Stimulated activated naive CD8-positive, alpha-beta T cell treated with anti-CD3 and anti-CD28 coated beads, Interleukin-15, Interleukin-2, amounts not matched to agents 100 ng/mL and 50 ng/mL, for 24 hours (primary cell): ENCODE results near the gene TMTC4.
"Not testable (repeated sequence)": the region's sequence is repeated elsewhere in the genome, so short reads cannot be mapped to it uniquely, and the experiment has no call there.

Source experiments
- H3K27ac Mint-ChIP-seq: one replicate; pipeline ENCODE4 v1.8.0; 2021; ENCODE audit warnings: mild to moderate bottlenecking, mixed read lengths
- H3K27me3 Mint-ChIP-seq: one replicate; pipeline ENCODE4 v1.8.0; 2021; ENCODE audit warnings: mixed read lengths
- H3K36me3 Mint-ChIP-seq: one replicate; pipeline ENCODE4 v1.8.0; 2021; ENCODE audit warnings: low read depth, mixed read lengths
- H3K4me1 Mint-ChIP-seq: one replicate; pipeline ENCODE4 v1.8.0; 2021; ENCODE audit warnings: low read depth, mixed read lengths
- H3K4me3 Mint-ChIP-seq: one replicate; pipeline ENCODE4 v1.8.0; 2021; ENCODE audit warnings: mild to moderate bottlenecking, mixed read lengths
- H3K9me3 Mint-ChIP-seq: one replicate; pipeline ENCODE4 v1.8.0; 2021; ENCODE audit warnings: mixed read lengths

TMTC4 gene

DNA sequence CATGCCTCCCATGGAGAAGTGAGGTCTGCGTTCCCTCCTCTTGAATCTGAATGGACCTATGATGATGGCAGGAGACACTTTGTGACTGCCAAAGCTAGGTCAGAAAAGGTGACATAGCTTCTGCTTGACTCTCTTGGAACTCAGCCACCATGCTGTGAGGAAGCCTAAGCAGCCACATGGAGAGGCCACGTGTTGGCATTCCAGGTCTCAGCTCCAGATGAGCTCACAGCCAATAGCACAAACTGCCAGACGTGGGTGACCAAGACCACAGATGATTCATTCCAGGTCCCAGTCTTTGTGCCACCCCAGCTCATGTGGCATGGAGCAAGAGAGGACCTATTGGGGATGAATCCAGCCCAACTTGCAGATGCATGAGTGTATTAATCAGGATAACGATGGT is 77.3 kb downstream of the TMTC4 start:
- Mint-ChIP-seq H3K4me1 (no peaks in the 10 kb centered on the region), H3K4me3 (no peak overlapping the region), H3K27ac (no peak overlapping the region), H3K27me3 (no peaks in the 10 kb centered on the region), H3K36me3 (no peaks in the 10 kb centered on the region), H3K9me3 (no peaks in the 10 kb centered on the region)

DNA sequence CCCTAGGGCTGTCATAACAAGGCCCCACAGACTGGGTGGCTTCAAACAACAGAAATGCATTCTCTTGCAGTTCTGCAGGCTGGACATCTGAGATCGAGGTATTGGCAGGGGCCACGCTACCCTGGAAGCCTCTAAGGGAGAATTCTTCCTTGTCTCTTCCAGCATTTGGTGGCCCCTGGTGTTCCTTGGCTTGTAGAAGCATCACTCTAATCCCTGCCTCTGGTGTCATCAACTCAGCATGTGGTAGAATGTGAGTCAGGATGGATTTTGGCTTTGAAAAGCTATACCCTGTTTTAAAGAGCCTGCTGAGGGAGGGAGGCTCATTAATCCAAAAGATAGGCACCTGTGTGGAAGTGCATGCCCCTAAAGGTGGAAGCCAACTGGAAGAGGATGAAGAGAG is 78.1 kb downstream of the TMTC4 start:
- Mint-ChIP-seq H3K36me3 (no peaks in the 10 kb centered on the region), H3K27ac (no peak overlapping the region), H3K9me3 (no peaks in the 10 kb centered on the region), H3K27me3 (no peaks in the 10 kb centered on the region), H3K4me1 (no peaks in the 10 kb centered on the region), H3K4me3 (no peak overlapping the region)

DNA sequence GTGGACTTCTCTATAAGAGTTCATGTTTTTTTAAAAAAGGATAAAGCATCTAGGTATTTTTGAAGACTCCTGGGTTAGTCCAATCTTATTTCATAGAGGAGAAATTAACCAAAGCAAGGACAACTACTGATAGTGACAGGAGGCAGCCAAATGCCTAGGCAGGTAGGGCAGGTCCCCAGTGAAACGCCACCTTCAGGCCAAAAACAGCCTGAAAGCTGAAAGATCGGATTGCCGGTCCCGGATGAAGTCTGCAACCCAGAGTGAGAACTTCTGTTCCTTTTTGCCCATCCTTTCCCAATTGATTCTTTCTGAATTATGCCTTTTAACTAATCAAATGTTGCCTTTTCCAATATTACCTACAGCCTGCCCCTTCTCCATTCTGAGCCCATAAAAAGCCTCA is 79.9 kb downstream of the TMTC4 start:
- no peaks in the 10 kb centered on the region for H3K27me3 Mint-ChIP-seq
- no peak overlapping the region for H3K27ac Mint-ChIP-seq
- no peaks in the 10 kb centered on the region for H3K4me1 Mint-ChIP-seq
- H3K4me3 Mint-ChIP-seq: no peak overlapping the region
- H3K36me3 Mint-ChIP-seq: no peaks in the 10 kb centered on the region
- H3K9me3 Mint-ChIP-seq: no peaks in the 10 kb centered on the region

DNA sequence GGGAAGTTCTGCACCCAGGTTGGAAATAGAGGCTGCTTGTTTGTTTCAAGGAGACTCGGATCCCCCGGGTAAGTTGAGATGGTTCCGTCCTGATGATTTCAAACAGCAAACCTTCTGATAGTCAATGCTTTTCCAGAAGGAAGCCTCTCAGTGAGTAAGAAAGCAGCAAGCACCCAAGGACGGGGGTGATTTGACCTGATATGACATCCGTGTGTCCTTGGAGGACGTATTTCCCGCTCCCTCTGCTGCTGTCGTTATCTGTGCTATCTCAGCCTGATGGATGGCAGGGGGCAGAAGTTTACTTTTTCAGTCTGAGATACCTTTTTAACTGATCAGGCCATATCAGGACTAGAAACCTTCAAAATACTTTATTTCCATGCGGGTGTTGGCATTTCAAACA is 80.3 kb downstream of the TMTC4 start:
- peaks cover 3% of the 10 kb centered on the region for H3K4me1 Mint-ChIP-seq
- H3K4me3 Mint-ChIP-seq: no peak overlapping the region
- H3K36me3 Mint-ChIP-seq: no peaks in the 10 kb centered on the region
- H3K27me3 Mint-ChIP-seq: no peaks in the 10 kb centered on the region
- no peak overlapping the region for H3K27ac Mint-ChIP-seq
- no peaks in the 10 kb centered on the region for H3K9me3 Mint-ChIP-seq

DNA sequence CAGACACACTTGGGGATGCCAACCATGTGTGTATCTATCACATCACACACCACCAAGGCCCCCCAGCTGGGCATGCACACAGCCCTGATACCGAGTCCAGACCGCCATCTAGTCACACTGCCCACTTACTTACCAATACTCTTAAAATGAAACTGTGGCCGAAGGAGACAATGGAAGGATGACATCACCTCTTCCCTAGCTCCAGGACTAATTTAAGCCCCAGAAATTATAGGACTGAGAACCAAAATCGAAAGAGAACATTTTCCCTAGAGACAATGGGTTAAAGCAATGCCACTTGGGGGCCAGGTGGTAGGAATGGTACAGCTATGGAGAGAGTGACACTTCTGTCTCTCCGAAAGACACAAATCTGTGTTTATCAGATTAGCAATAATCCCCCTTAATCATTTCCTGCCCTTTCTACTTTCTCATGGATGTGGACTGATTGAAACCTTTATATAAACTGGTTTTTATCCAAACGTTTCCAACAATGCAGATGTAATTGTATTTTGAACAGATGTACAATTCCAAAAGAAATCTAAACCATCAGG is 85.3 kb downstream of the TMTC4 start:
- H3K4me3 Mint-ChIP-seq: peak overlapping the region; percentile 78
- no peaks in the 10 kb centered on the region for H3K36me3 Mint-ChIP-seq
- peaks cover 35% of the 10 kb centered on the region for H3K4me1 Mint-ChIP-seq
- peak overlapping the region; percentile 61 for H3K27ac Mint-ChIP-seq
- no peaks in the 10 kb centered on the region for H3K9me3 Mint-ChIP-seq
- no peaks in the 10 kb centered on the region for H3K27me3 Mint-ChIP-seq

DNA sequence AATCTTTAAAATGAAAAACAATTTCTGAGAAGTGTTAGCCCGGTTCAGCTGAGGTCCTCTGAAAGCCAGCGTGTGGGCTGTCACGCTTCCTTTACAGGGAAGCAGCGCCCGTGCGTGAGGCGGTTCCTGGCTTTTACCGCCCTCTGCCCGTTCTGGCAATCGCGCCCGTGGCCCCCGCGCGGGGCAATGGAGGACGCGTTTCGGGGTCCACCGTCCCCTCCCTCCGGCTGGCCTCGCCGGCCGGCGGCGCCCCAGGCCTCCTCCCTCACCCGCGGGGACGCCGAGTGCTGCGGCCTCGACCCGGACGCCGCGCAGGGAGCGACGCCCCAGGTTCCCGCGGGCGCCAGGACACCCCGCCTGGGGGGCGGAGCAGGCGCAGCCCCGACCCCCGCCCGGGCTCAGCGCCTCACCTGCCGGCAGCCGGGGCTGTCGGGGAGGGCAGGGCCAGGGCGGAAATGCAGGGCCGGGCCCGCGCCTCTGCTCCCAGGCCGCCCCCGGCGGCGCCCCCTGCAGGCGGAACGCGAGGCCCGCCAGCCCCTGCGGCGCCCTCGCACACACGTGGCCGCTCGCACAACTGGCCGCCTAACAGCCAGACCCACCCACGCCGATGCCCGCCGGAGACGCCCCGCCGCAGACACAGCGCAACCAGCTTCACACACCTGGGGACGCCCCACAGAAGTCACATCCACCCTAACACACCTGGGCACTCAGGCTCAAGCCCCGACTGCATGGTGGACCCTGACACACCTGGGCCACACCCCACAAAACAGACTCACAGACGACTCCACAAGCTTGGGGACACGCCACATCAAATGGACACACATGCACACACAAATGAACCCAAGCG is 86.0 kb downstream of the TMTC4 start, which contains the start of gene GGACT:
Gene GGACT (minus strand): TSS at position 459 of the 847 bp plus-strand sequence. CDS start 56,198 bp downstream, outside the sequence.
- Mint-ChIP-seq H3K27me3 (no peaks in the 10 kb centered on the region), H3K9me3 (no peaks in the 10 kb centered on the region), H3K4me3 (peak within 1 kb of the TSS; percentile 80), H3K36me3 (no peaks in the 10 kb centered on the region), H3K4me1 (peaks cover 37% of the 10 kb centered on the region), H3K27ac (peak within 1 kb of the TSS; percentile 82)

DNA sequence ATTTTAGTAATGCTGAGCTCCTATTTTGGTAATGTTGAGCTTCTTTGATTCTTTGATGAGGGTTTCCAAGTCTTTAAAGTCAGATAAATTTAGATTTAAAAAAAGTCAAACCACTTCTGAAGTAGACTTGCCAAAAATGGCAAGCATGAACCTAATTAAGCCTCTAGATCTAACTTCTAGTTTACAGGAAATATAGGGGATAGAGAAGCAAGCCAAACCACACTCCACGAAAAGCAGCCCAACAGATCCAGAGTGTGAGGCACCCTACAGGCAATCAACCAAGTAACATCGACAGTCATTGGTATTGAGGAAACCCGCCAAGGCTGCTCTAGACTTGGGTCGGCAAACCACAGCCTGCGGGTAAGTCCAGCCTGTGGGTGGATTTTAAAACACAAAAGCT is 89.7 kb downstream of the TMTC4 start:
- Mint-ChIP-seq H3K27ac (peak overlapping the region; percentile 23), H3K4me1 (peaks cover 49% of the 10 kb centered on the region), H3K4me3 (no peak overlapping the region), H3K27me3 (no peaks in the 10 kb centered on the region), H3K9me3 (no peaks in the 10 kb centered on the region), H3K36me3 (peaks cover 4% of the 10 kb centered on the region)

DNA sequence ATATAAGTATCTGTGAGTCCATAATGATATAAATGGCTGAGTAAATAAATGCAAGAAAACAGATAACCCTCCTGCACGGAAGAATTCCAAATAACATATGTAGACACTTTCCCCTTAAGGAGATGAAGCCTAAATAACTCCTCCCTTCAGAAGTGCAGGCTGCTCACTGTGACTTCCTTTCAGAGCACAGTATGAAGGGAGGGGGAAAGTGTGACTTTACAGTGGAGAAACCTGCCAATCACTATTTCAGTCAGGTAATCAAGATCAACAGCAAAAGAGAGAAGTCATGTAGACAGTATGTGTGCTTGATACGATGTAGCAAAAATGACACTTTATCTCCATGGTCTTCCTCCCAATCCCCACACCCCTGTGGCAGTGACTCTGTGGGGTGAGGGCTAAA is 93.1 kb downstream of the TMTC4 start:
- Mint-ChIP-seq H3K27me3 (no peaks in the 10 kb centered on the region), H3K4me1 (peaks cover 27% of the 10 kb centered on the region), H3K27ac (no peak overlapping the region), H3K36me3 (peaks cover 4% of the 10 kb centered on the region), H3K9me3 (no peaks in the 10 kb centered on the region), H3K4me3 (no peak overlapping the region)

DNA sequence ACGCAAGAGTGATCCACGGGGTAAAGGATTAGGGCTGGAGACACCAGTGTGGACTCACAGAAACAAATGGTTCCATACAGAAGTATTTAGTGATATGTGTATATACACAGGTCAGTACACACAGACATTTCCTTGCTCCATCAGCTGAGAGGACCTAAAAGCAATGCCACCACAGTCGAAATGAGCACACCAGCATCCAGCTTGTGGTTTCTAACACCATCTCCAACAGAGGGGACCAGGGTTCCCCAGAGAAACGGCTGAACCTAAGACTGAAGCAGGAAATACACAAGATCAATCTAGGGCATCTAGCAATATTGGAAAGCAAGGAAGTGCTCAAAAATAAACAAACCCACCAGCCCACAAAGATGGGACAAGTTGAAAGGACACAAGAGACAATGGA is 93.6 kb downstream of the TMTC4 start:
- no peak overlapping the region for H3K27ac Mint-ChIP-seq

DNA sequence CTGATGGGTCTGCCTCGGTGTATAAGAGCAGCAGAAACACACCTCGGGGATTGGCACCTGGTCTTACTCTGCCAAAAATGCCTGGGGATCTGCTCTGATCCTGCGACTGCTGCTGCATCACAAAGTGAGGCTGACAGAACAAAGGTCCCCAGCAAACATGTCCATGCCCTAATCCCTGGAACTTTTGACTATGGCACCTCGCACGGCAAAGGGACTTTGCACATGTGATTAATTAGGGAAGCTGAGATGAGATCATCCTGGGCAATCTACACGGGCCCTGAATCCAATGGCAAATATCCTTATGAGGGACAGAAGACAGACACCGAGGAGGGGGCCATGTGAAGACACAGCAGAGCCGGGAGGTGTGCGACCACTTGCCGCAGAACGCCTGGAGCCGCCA is 94.5 kb downstream of the TMTC4 start:
- Mint-ChIP-seq H3K27ac (no peak overlapping the region), H3K4me1 (peaks cover 19% of the 10 kb centered on the region), H3K9me3 (no peaks in the 10 kb centered on the region), H3K27me3 (no peaks in the 10 kb centered on the region), H3K4me3 (no peak overlapping the region), H3K36me3 (peaks cover 8% of the 10 kb centered on the region)

More for the DNA sequence above, 93.6 kb downstream of the TMTC4 start:
- peaks cover 25% of the 10 kb centered on the region for H3K4me1 Mint-ChIP-seq
- no peaks in the 10 kb centered on the region for H3K27me3 Mint-ChIP-seq
- H3K4me3 Mint-ChIP-seq: no peak overlapping the region
- H3K9me3 Mint-ChIP-seq: no peaks in the 10 kb centered on the region
- H3K36me3 Mint-ChIP-seq: peaks cover 4% of the 10 kb centered on the region

DNA sequence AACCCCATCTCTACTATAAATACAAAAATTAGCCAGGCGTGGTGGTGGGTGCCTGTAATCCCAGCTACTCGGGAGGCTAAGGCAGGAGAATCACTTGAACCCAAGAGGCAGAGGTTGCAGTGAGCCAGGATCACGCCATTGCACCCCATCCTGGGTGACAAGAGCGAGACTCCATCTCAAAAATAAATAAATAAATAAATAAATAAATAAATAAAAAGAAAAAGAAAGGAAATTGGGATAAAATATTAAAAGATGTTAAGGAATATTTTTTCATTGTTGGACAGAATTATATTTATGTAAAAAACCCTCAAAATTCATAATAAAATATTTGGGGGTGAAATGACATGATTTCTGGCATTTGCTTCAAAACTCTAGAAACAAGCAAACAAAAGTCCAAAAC is 97.4 kb downstream of the TMTC4 start:
- not testable (repeated sequence) for H3K27ac Mint-ChIP-seq, H3K36me3 Mint-ChIP-seq, H3K4me3 Mint-ChIP-seq, H3K27me3 Mint-ChIP-seq, H3K9me3 Mint-ChIP-seq
- peaks cover 21% of the 10 kb centered on the region for H3K4me1 Mint-ChIP-seq

DNA sequence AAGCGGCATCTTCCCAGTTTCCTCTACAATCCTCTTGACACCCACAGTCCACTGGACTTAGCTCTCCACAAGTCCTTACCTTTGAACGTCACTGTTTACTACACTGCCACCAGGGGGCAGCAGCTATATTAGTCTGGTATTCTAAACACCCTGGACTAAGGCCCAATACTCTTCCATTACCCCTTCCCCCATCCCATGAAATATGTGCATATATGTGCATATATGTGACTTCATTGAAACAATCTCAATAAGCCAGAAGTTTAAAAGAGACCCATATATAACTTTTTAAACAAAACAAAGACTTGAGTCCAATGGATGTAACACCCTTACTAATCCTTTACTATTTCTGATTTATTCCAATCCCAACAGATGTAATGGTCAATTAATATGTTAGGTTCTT is 101.5 kb downstream of the TMTC4 start:
- Mint-ChIP-seq H3K27me3 (no peaks in the 10 kb centered on the region), H3K36me3 (peaks cover 3% of the 10 kb centered on the region), H3K4me3 (no peak overlapping the region), H3K27ac (no peak overlapping the region), H3K4me1 (peaks cover 9% of the 10 kb centered on the region), H3K9me3 (no peaks in the 10 kb centered on the region)

DNA sequence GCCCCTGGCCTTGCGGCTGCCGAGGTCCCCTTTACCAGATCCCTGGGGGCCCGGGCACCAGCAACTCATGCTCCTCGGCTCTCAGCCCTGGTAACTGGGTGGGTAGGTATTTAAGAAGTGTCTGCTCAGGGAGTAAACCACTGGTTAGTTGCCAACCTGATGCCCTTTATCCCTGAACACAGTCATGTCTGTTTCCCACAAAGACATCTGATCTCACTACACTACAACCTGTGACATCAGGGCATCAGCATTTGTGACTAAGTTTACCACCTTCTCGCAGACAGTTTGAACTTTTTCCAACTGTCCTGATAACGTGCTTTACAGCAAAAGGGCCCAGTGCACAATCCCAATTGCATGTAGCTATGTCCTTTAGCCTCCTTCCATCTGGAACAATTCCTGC is 108.1 kb downstream of the TMTC4 start:
- no peak overlapping the region for H3K27ac Mint-ChIP-seq
- no peaks in the 10 kb centered on the region for H3K27me3 Mint-ChIP-seq
- no peaks in the 10 kb centered on the region for H3K36me3 Mint-ChIP-seq
- H3K4me1 Mint-ChIP-seq: no peaks in the 10 kb centered on the region
- H3K9me3 Mint-ChIP-seq: no peaks in the 10 kb centered on the region
- H3K4me3 Mint-ChIP-seq: no peak overlapping the region

DNA sequence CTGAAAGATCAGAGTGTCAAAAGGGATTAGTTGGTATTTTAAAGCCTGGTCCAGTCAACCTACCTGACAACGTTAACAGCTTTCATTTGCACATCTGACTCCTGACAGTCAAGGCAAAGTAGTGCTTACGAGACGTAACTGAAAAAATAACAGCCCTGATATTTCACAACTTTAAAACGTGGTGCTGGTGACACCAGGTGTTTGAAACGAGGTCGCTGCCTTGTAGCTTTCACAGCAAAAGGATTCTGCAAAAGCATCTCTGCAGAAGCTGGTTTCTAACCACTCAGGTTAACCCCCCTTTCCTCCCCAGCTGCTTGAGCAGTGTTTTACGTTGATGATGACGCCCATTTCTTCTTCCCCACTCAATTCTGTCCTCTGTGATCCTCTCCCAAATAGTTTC is 109.3 kb downstream of the TMTC4 start:
- no peaks in the 10 kb centered on the region for H3K9me3 Mint-ChIP-seq
- H3K27ac Mint-ChIP-seq: no peak overlapping the region
- H3K36me3 Mint-ChIP-seq: no peaks in the 10 kb centered on the region

DNA sequence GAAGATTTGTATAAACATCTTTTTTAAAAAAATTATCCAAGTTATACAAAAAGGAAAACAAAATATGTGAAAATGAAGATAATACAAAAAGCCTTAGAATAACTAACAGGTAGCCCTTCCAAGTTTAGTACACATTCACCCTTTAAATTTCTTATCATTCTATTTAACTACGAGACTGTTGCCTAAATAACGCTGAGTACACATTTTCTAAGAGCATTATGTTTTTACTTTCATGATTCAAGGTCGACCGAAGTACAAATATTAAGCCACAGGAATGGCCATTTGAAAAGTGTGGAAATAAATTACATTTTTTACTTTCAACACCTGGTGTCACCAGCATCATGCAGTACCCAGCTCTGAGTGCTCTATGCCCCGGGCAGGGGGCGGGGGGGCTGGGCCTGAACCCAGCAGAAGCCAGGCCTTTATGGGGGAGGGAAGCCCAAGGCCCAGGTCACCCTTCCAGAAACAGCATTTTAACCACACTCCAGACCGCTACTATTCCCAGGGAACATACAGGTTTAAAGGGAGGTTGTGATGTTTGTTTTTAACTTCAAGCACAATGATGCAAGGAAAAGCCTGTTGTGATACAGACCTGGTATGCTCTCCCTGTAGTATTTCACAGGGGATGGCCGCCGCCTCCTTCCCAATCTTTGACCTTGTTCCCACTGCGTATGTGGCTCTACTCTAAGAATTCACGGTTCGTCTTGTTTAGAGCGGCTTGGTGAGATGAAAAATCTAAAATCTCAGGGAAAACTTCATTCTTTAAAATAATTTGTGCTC is 110.0 kb downstream of the TMTC4 start:
- Mint-ChIP-seq H3K4me3 (no peak overlapping the region), H3K4me1 (no peaks in the 10 kb centered on the region), H3K36me3 (no peaks in the 10 kb centered on the region), H3K27ac (no peak overlapping the region), H3K27me3 (no peaks in the 10 kb centered on the region), H3K9me3 (no peaks in the 10 kb centered on the region)

More for the DNA sequence above, 109.3 kb downstream of the TMTC4 start:
- no peaks in the 10 kb centered on the region for H3K4me1 Mint-ChIP-seq
- H3K4me3 Mint-ChIP-seq: no peak overlapping the region
- H3K27me3 Mint-ChIP-seq: no peaks in the 10 kb centered on the region
